Activated CD8-positive, alpha-beta memory T cell treated with anti-CD3 and anti-CD28 coated beads, Interleukin-2, amount 10 ng/mL, durations not matched to agents 7 days and 5 days (primary cell): ENCODE data around the gene ELMOD3. TPM values are rescaled to one million over a fixed set of nuclear protein-coding genes. Genes with fewer than 3 reads are reported as not detected.
"Not testable (repeated sequence)": the region's sequence is repeated elsewhere in the genome, so short reads cannot be mapped to it uniquely, and the experiment has no call there.

Source experiments
- ATAC-seq: fragments of 150-1000 bp; cut with Tn5 transposase; one replicate; pipeline ENCODE4 v1.10.0; 2021; ENCODE audit warnings: moderate library complexity
- CTCF ChIA-PET: fragments of 350-600 bp; sonication (Branson Sonifier 250); formaldehyde crosslinking; loops from one replicate; lab custom pipeline; 2021; ENCODE audit warnings: antibody characterized with exemption; lab: Charles Lee
- DNase-seq: peaks from one replicate; pipeline ENCODE4 v3.0.0-alpha.2; 2020
- H3K27ac Mint-ChIP-seq: one replicate; pipeline ENCODE4 v1.8.0; 2021; ENCODE audit warnings: mild to moderate bottlenecking, mixed read lengths
- H3K27me3 Mint-ChIP-seq: one replicate; pipeline ENCODE4 v1.8.0; 2021; ENCODE audit warnings: mixed read lengths
- H3K36me3 Mint-ChIP-seq: one replicate; pipeline ENCODE4 v1.8.0; 2021; ENCODE audit warnings: mild to moderate bottlenecking, mixed read lengths
- H3K4me1 Mint-ChIP-seq: one replicate; pipeline ENCODE4 v1.8.0; 2021; ENCODE audit warnings: mixed read lengths
- H3K4me3 Mint-ChIP-seq: one replicate; pipeline ENCODE4 v1.8.0; 2021; ENCODE audit warnings: mild to moderate bottlenecking, moderate library complexity, mixed read lengths
- H3K9me3 Mint-ChIP-seq: one replicate; pipeline ENCODE4 v1.8.0; 2022; ENCODE audit warnings: low read depth, mixed read lengths
- total RNA-seq, 2 experiments: library from RNA; stranded (reverse); gene quantifications; one replicate each; pipeline ENCODE4 v1.2.3, GENCODE V29; 2021

The ELMOD3 gene
- total RNA-seq, 2 experiments from 2014 or later = 21.7 to 27.7 TPM

GRCh38 chr2:85334928-85335327 is 19.6 kb upstream of the ELMOD3 start:
- Mint-ChIP-seq H3K27me3 (peaks cover 11% of the 10 kb centered on the region), H3K36me3 (no peaks in the 10 kb centered on the region), H3K4me1 (peaks cover 15% of the 10 kb centered on the region), H3K9me3 (no peaks in the 10 kb centered on the region), H3K27ac (no peak overlapping the region), H3K4me3 (no peak overlapping the region)
- CTCF ChIA-PET = interaction anchor here (1.0 kb wide), 1 partner anchor 16 kb away, joined by 3 read pairs; no protein-coding TSS in a partner anchor
- DNase-seq (no peak), ATAC-seq (no peak)

DNA sequence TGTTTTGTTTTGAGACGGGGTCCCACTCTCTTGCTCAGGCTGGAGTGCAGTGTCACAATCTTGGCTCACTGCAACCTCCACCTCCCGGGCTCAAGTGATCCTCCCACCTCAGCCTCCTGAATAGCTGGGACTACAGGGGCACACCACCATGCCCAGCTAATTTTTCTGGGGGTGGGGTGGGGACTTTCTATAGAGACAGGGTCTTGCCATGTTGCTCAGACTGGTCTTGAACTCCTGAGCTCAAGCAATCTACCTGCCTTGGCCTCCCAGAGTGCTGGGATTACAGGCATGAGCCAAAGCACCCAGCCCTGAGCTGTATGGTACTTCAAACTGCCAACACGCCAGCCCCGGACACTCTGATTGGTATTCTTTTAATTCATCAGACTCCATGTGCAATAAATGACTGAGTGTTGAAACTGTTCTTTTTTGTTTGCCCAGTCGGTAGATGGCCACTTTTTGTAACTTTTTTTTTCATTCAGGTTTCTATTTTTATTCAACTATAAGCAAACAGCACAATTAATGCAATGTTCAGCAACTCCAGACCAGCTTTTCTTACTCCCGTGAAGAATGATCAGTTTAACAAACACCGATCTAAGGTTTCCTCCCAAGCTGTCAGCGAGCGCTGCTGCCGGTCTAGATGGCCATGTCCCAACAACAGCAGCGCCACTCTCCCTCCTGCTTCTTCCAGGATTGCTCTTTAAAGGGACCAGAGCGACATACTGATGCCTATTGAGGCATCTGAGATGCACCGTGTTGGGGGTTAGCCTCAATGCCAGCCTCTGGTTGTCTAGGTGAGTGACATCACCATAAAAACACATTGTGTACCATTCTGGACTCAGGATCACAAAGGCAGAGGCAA is 14.3 kb upstream of the ELMOD3 start:
- Mint-ChIP-seq H3K4me1 (no peaks in the 10 kb centered on the region), H3K36me3 (peaks cover 4% of the 10 kb centered on the region), H3K27ac (no peak overlapping the region), H3K4me3 (no peak overlapping the region), H3K9me3 (no peaks in the 10 kb centered on the region), H3K27me3 (peaks cover 11% of the 10 kb centered on the region)
- ATAC-seq (no peak), DNase-seq (no peak)
- CTCF ChIA-PET = interaction anchor here (0.8 to 2.9 kb wide), 4 partner anchors 9 to 55 kb away, joined by 3 to 6 read pairs (median 4); no protein-coding TSS in a partner anchor

GRCh38 chr2:85341269-85342029 is 13.1 kb upstream of the ELMOD3 start:
- Mint-ChIP-seq H3K27ac (no peak overlapping the region), H3K9me3 (no peaks in the 10 kb centered on the region), H3K36me3 (peaks cover 4% of the 10 kb centered on the region), H3K27me3 (peaks cover 11% of the 10 kb centered on the region), H3K4me3 (no peak overlapping the region), H3K4me1 (no peaks in the 10 kb centered on the region)
- DNase-seq (no peak), ATAC-seq (no peak)
- CTCF ChIA-PET = no interaction called here

- ATAC-seq (no peak), DNase-seq (no peak)
- Mint-ChIP-seq H3K4me3 (no peak overlapping the region), H3K9me3 (no peaks in the 10 kb centered on the region), H3K27me3 (peaks cover 10% of the 10 kb centered on the region), H3K4me1 (no peaks in the 10 kb centered on the region), H3K36me3 (peaks cover 4% of the 10 kb centered on the region), H3K27ac (no peak overlapping the region)
- CTCF ChIA-PET = no interaction called here
Observed at GRCh38 chr2:85342156-85342555, 12.4 kb upstream of the ELMOD3 start.

DNA sequence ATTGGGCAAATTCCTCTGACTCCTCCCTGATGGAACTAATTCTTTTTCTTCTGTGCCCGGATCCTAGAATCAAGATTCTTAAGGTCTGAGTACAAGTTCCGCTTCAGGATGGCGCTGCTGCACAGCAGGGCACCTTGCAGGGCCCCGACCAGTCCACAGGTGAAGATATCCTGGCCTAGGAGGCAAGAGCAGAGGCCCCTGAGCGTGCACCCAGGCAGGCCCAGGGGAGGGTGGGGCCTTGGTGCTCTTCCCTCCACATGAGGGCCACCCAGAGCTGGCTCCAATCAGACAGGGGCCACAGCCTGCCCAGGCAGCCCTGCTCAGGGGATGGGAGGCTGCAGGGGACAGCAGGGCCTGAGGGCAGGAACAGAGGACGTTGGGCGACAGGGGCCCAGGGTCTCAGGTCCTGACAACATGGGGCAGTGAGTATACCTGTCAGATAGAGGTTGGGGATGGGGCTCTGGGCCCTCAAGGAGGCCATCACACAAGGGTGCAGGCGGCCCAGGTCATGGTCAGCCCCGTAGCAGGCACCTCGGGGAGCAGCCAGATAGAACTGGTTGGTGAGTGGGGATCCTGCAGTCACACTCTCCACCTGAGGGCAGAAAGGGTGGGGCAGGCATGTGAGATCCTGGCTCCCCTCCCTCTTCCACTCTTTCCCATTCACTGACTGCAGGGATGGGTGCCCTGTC is 11.2 kb upstream of the ELMOD3 start:
- H3K27ac Mint-ChIP-seq, H3K4me3 Mint-ChIP-seq, H3K27me3 Mint-ChIP-seq, DNase-seq, H3K4me1 Mint-ChIP-seq, H3K36me3 Mint-ChIP-seq, CTCF ChIA-PET, H3K9me3 Mint-ChIP-seq: not testable (repeated sequence)
- ATAC-seq = peak; percentile 25

- no peaks in the 10 kb centered on the region for H3K27me3 Mint-ChIP-seq
- DNase-seq (no peak), ATAC-seq (no peak)
- no peak overlapping the region for H3K4me3 Mint-ChIP-seq
- no peaks in the 10 kb centered on the region for H3K4me1 Mint-ChIP-seq
- H3K36me3 Mint-ChIP-seq = peaks cover 13% of the 10 kb centered on the region
- no peak overlapping the region for H3K27ac Mint-ChIP-seq
- H3K9me3 Mint-ChIP-seq = no peaks in the 10 kb centered on the region
- CTCF ChIA-PET = no interaction called here
Observed at GRCh38 chr2:85344356-85344954, 10.1 kb upstream of the ELMOD3 start.

GRCh38 chr2:85347599-85347998 is 7.0 kb upstream of the ELMOD3 start:
- Mint-ChIP-seq H3K36me3 (peaks cover 25% of the 10 kb centered on the region), H3K27ac (no peak overlapping the region), H3K27me3 (no peaks in the 10 kb centered on the region), H3K4me1 (peaks cover 5% of the 10 kb centered on the region), H3K9me3 (no peaks in the 10 kb centered on the region), H3K4me3 (no peak overlapping the region)
- CTCF ChIA-PET = interaction anchor here (1.4 kb wide), 1 partner anchor 14 kb away, joined by 3 read pairs; no protein-coding TSS in a partner anchor
- no peak for DNase-seq
- no peak for ATAC-seq

DNA sequence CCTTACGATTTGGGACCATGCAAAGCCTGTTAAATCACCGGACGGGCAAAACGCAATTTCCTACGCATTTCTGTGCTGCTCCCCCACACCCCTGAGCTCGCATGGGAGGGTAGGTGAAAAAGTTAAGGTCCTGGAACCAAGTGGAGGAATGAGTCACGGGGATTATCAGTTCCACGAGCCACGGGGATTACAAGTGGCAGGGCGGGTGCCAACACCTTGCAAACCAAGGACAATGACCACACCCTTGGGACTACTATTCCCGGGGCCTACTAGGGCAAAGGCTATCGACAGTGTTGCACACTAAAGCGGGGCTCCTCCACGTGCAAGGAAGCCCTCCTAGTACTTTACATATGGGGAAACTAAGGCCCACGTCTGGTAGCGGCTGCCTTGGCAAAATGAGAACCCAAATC is 688 bp upstream of the ELMOD3 start:
- H3K9me3 Mint-ChIP-seq = no peaks in the 10 kb centered on the region
- CTCF ChIA-PET = interaction anchor here (1.1 to 2.7 kb wide), 6 partner anchors 8 to 198 kb away, joined by 3 to 11 read pairs (median 4); partner anchors contain the start of gene TGOLN2
- H3K27ac Mint-ChIP-seq = peak overlapping the region; percentile 93
- H3K27me3 Mint-ChIP-seq = no peaks in the 10 kb centered on the region
- H3K36me3 Mint-ChIP-seq = peaks cover 36% of the 10 kb centered on the region
- DNase-seq = peak; percentile 45
- H3K4me1 Mint-ChIP-seq = peaks cover 42% of the 10 kb centered on the region
- peak; percentile 11 for ATAC-seq
- H3K4me3 Mint-ChIP-seq = peak overlapping the region; percentile 97

DNA sequence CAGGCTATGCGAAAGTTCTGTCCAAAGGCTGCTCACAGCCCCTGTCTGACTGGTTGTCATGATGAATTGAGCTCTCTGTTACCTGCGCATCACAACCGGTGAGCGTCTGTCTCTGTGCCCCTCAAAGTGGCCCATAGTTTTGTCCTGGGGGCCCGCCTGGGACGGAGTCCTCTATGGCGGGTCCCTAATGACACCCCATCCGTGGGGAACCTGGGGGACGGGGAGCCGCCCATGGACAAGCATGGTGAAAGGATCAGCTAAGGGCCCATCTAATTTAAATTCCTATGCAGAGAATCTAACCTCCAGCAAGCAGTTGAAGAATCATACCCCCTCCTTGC is 473 bp downstream of the ELMOD3 start:
- no peak for DNase-seq
- H3K27ac Mint-ChIP-seq = peak overlapping the region; percentile 93
- H3K36me3 Mint-ChIP-seq = peaks cover 32% of the 10 kb centered on the region
- H3K4me3 Mint-ChIP-seq = peak overlapping the region; percentile 97
- CTCF ChIA-PET = interaction anchor here (0.7 to 2.7 kb wide), 6 partner anchors 10 to 197 kb away, joined by 3 to 11 read pairs (median 3); partner anchors contain the start of gene TGOLN2
- no peaks in the 10 kb centered on the region for H3K27me3 Mint-ChIP-seq
- no peak for ATAC-seq
- H3K9me3 Mint-ChIP-seq = no peaks in the 10 kb centered on the region
- peaks cover 44% of the 10 kb centered on the region for H3K4me1 Mint-ChIP-seq

- ATAC-seq (no peak), DNase-seq (no peak)
- H3K27ac Mint-ChIP-seq = peak overlapping the region; percentile 58
- CTCF ChIA-PET = interaction anchor here (2.5 to 2.7 kb wide), 2 partner anchors 29 to 65 kb away, joined by 11 read pairs; partner anchors contain the start of gene TGOLN2
- peaks cover 44% of the 10 kb centered on the region for H3K4me1 Mint-ChIP-seq
- H3K9me3 Mint-ChIP-seq = no peaks in the 10 kb centered on the region
- peak overlapping the region; percentile 97 for H3K4me3 Mint-ChIP-seq
- no peaks in the 10 kb centered on the region for H3K27me3 Mint-ChIP-seq
- H3K36me3 Mint-ChIP-seq = peaks cover 29% of the 10 kb centered on the region
Observed at GRCh38 chr2:85355521-85355920, 952 bp downstream of the ELMOD3 start.

DNA sequence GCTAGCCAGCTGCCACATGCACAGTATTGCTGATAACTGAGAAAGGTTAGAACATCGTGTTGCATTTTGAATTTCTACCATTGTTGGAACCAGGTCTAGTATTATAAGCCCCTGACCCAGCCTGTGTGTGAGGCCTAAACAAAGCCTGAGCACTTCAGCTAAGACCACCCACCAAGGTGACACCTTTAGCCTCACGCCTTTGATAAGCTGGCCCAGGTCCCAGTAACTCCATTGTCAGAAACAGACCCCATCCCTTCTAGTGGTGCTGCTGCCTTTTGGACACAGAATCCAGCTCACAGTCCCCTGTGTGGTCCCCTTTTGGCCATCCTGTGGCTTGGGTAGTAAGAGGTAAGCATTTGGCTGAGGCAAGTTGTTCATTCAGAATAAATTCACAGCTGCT is 1.6 kb downstream of the ELMOD3 start:
- DNase-seq (no peak), ATAC-seq (no peak)
- CTCF ChIA-PET = no interaction called here
- no peak overlapping the region for H3K27ac Mint-ChIP-seq
- H3K4me1 Mint-ChIP-seq = peaks cover 44% of the 10 kb centered on the region
- H3K4me3 Mint-ChIP-seq = no peak overlapping the region
- H3K9me3 Mint-ChIP-seq = no peaks in the 10 kb centered on the region
- no peaks in the 10 kb centered on the region for H3K27me3 Mint-ChIP-seq
- H3K36me3 Mint-ChIP-seq = peaks cover 25% of the 10 kb centered on the region

- ATAC-seq (no peak), DNase-seq (no peak)
- no peak overlapping the region for H3K27ac Mint-ChIP-seq
- H3K27me3 Mint-ChIP-seq = no peaks in the 10 kb centered on the region
- H3K4me3 Mint-ChIP-seq = no peak overlapping the region
- H3K9me3 Mint-ChIP-seq = no peaks in the 10 kb centered on the region
- H3K36me3 Mint-ChIP-seq = peaks cover 30% of the 10 kb centered on the region
- peaks cover 37% of the 10 kb centered on the region for H3K4me1 Mint-ChIP-seq
- CTCF ChIA-PET = interaction anchor here (1.9 to 2.2 kb wide), 2 partner anchors 12 kb away, joined by 5 to 7 read pairs; no protein-coding TSS in a partner anchor
Observed at GRCh38 chr2:85357736-85358135, 3.2 kb downstream of the ELMOD3 start.
